Measurements from ENCODE around the gene FAM43A. TPM values are rescaled to one million over a fixed set of nuclear protein-coding genes. Genes with fewer than 3 reads are reported as not detected.

Gene FAM43A, protein sequence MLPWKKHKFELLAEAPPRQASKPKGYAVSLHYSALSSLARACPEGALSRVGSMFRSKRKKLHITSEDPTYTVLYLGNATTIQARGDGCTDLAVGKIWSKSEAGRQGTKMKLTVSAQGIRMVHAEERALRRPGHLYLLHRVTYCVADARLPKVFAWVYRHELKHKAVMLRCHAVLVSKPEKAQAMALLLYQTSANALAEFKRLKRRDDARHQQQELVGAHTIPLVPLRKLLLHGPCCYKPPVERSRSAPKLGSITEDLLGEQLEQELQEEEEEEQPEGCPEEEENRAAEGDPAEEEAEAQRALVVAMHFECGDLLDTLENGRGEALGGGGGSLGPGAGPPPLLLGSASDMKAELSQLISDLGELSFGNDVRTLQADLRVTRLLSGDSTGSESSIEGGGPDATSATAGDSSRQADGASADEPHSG
- 15.5 and 27.0 TPM in 2 replicates for total RNA-seq

DNA sequence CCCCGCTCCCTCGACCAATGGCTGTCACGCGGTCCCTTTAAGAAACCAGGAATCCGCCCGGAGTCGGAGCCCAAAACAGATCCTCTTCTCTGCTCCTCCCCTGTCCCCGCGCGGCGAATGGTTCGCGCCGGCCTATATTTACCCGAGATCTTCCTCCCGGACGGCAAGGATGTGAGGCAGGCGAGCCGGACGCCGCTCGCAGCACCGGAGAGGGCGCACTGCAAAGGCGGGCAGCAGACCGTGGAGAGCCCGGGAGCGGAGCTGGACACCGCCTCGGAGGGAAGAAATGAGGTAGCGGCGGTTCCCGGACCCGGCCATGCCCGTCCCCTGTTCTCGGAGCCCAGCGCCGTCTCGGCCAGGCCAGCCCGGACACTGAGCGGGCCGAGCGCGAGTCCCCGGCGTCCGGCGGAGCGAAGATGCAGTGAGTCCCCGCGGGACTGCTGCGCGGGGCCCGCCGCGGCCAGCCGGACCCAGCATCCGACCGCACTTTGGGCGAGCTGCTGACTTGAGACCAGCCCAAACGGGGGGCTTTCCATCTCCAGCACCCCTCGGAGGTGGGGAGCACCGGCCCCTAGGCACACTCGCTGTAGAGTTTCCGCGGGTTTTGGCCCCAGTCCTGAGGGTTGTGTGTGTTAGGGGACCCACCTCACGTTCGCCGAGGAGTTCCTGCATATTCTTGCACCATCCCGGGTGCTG, at the start of gene FAM43A:
Gene FAM43A (plus strand): TSS at position 166 of the 696 bp plus-strand sequence. CDS start 944 bp downstream, outside the sequence.

DNA sequence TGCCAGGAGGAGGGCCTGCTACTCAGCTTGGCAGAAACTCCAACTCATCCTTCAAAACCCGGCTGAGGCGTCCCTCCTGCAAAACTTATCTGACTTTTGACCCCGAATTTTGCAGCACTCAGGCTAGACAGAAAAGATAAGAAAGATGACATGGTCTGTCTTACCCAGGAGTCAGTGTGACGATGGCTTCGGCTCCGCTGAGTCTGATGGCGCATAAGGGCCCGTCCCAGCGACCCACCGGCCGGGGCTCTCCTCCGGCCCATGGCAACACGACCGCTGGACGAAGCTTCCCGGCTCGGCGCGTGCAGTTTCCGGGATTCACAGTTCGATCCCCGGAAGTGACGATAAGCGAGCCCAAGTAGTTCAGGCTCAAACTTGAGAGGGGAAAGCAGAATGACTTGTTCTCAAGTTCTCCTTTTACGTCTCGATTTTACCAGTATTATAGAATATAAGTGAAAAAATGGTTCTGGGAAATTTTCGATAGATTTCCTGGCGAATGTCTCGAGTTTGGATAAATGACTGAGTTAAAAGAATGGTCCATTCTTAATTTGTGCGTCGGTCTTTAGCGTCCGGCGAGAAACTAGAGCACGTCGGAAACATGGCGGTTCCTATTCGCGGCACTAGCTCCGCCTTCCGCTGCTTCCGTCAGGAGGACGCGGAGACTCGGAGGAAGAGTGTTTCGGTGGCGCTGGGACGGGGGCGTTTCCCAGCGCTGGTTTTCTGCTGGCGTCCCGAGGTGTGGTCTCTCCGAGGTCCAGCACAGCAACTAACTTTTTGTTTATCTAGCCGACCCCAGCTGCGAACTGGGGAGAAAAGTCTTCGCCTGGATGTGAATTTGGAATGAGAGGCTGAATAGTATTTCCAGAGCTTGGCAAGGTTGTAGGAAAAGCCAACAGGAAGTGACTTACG, 13.5 kb upstream of the FAM43A start, which contains the start of gene LSG1:
Gene LSG1 (minus strand): TSS at position 292 of the 909 bp plus-strand sequence. CDS start 29 bp downstream, at position 263.

Other genes starting within 250 kb of the FAM43A start
- gene ATP13A3, start 198.9 kb upstream of the FAM43A start, total RNA-seq: 86.2 and 152 TPM in 2 replicates
- gene TMEM44, start 52.5 kb upstream of the FAM43A start, total RNA-seq: 5.1 and 15.0 TPM in 2 replicates
- 15.6 and 23.1 TPM in 2 replicates for gene LSG1, start 13.7 kb upstream of the FAM43A start, total RNA-seq

Data from epithelial cell of alveolus of lung (primary cell).